LNCAP (cell line): ENCODE results near the gene ING1.

ENCODE experiments used
- TF ChIP-seq, protein P1 (sequence below): fragments of 450-650 bp; IDR thresholded peaks from 2 replicates; pipeline ENCODE4 v1.5.1; 2017; ENCODE audit warnings: mild to moderate bottlenecking

The ING1 gene

DNA sequence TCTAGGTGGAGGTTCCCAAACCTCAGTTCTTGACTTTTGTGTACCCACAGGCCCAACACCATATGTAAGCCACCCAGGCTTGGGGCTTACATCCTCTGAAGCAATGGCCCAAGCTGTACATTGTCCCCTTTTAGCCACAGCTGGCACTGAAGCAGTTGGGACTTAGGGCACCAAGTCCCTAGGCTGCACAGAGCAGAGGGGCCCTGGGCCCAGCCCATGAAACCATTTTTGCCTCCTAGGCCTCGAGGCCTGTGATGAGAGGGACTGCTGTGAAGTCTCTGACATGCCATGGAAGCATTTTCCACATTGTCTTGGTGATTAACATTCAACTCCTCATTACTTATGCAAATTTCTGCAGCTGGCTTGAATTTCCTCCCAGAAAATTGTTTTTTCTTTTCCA, 30.2 kb downstream of the ING1 start:
- TF ChIP-seq, protein P1, sequence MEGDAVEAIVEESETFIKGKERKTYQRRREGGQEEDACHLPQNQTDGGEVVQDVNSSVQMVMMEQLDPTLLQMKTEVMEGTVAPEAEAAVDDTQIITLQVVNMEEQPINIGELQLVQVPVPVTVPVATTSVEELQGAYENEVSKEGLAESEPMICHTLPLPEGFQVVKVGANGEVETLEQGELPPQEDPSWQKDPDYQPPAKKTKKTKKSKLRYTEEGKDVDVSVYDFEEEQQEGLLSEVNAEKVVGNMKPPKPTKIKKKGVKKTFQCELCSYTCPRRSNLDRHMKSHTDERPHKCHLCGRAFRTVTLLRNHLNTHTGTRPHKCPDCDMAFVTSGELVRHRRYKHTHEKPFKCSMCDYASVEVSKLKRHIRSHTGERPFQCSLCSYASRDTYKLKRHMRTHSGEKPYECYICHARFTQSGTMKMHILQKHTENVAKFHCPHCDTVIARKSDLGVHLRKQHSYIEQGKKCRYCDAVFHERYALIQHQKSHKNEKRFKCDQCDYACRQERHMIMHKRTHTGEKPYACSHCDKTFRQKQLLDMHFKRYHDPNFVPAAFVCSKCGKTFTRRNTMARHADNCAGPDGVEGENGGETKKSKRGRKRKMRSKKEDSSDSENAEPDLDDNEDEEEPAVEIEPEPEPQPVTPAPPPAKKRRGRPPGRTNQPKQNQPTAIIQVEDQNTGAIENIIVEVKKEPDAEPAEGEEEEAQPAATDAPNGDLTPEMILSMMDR, result no peak

DNA sequence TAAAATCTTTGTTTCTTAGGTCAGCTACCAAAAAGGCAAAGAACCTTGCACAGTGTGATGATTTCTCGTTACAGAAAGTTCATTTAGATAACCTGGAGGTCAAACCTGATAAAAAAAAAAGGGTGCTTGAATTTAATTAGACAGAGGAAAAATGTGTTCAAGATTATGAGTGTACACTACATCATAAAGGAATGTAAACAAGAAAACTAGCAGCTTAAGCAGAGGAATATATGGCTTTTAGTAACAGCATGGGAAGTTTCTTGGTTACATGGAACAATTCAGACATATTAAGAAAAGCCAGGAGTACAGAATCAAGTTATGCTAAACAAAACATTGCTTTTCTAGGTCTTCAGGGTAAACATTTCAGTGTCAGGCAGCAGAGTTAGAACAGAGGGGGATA, 32.9 kb downstream of the ING1 start:
- TF ChIP-seq, protein P1, result no peak

DNA sequence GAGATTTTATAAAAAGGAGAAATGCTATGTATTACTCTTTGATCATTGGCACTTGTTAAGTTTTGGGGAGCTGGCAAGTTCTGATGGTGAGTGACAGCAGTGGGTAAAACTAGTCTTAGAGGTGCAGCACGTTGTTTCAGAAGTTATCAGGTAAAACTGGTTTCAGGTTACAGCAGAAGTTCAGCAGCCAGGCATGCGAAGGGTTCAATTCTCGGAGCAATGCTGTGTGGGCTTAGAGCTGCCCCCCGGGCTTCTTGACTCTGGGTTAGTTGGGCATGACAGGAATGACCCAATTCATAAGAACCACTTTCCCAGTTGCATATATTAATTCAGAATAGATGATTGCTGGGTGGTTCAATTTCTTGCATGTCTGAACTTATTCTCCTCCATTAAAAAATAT, 34.8 kb downstream of the ING1 start:
- TF ChIP-seq, protein P1, result no peak

DNA sequence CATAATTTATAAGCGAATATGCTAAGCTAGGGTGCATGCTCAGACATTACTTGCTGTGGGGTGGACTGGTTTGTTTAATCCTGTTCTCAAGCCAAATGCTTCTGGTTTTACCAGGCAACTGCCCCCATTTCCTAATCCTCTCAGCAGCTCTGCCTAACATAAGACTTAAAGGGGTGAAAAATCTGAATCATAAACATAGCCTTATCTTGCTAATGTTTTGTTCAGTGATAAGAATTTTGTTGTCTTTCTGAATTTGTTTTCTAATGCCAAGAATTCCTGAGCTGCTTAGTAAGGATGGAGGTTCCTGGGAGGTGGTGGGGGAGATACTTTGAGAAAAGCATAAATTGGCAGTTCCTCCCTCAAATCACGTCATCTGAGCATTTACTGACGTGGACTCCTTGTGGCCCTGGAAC, 42.7 kb downstream of the ING1 start:
- TF ChIP-seq, protein P1, result no peak

DNA sequence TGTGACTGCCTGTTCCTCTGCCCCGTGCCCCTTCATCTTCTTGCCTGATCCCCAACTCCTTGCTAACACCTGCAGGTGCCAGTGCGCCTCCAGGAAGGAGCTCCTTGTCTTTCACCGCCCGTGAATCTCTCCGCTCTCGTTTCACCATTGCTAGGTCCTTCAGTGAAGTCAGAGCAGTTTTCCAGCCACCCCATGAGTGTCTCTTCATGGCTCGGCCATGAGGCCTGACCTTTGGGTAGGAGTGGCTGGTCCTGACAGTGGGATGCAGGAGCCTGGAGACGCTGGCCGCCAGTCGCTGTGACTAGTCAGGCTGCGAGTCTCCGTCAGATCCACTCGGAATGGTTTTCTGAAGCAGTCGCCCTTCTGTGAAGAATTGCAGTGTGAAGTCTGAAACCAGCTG, 43.8 kb downstream of the ING1 start:
- TF ChIP-seq, protein P1, result no peak

DNA sequence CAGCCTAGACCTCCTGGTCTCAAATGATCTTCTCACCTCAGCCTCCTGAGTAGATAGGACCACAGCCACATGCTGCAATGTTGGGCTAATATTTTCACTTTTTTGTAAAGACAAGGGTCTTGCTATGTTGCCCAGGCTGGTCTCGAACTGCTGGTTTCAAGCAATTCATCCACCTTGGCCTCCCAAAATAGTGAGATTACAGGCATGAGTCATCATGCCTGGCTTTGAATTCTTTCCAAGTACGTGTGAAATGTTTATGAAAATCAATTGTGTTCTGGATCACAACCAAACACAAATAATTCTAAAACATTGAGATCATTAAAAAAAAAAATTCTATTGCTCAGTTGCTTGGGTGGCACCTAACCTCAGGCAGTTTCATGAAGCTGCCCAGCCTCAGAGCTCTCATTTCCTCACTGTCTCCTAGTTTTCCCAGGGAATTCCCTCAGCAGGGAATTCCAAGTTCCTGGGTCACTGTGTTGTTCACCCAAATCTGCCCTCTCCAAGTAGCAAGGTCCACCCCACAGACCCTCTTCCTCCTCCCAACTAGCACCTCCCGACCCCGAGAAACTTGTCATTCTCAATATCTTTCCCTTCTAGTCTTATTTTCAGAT, 44.8 kb downstream of the ING1 start:
- TF ChIP-seq, protein P1, result no peak

DNA sequence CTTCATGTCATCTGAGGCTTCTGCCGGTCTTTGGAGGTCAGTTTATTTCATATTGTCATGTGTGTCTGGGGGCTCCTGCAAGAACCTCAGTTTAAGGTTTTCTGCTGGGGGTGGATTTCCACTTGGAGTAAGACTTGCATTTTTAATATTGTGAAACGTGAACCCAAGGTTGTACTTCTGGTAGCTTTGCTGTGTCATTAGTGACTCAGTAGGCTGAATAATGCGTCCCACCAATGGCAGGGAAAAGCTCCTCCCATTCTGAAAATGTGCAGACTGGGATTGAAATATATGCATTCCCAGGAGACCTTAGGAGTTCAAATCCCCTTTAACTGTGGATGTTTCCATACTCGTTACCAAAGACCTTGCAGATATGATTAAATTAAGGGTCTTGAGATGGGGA, 46.2 kb downstream of the ING1 start:
- TF ChIP-seq, protein P1, result no peak

DNA sequence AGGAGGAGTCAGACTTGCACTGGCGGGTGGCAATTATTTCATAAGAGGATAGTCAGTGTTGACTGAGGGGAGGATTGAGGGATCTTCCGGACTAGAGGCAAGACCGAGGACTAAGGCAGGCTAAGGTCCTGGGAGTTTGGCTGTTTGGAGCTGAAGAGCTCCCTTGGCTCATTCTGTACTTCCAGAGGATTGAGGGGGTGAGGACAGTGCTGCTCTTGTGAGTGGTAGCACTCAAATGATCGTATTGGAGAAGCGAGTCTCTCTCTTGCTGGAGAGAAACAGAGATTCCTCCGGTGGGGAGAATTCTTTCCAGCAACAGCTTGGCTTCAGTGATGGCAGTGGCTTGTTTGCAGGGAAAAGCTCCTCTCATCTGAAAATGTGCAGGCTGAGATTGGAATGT, 47.1 kb downstream of the ING1 start:
- TF ChIP-seq, protein P1, result no peak
